Calu3 (cell line): ENCODE data around the gene PKM. TPM values are rescaled to one million over a fixed set of nuclear protein-coding genes. Genes with fewer than 3 reads are reported as not detected.

Experiments used
- BruUV-seq: library from RNA; stranded (reverse); fragments of 400-500 nt; replicated peaks from 2 replicates; lab custom pipeline; 2021; lab: Mats Ljungman, UMichigan
- CTCF ChIA-PET: fragments of 300-600 bp; sonication (Branson Sonifier 250); formaldehyde crosslinking; loops from one replicate; lab custom pipeline; 2022; ENCODE audit warnings: antibody characterized with exemption; lab: Charles Lee
- DNase-seq: peaks from one replicate; pipeline ENCODE4 v3.0.0; 2022
- H3K27ac Mint-ChIP-seq: one replicate; pipeline ENCODE4 v1.8.0; 2022; ENCODE audit warnings: mixed read lengths; ENCODE audit not compliant: unreplicated experiment
- H3K27me3 Mint-ChIP-seq: one replicate; pipeline ENCODE4 v1.8.0; 2022; ENCODE audit warnings: mixed read lengths; ENCODE audit not compliant: unreplicated experiment
- H3K36me3 Mint-ChIP-seq: one replicate; pipeline ENCODE4 v1.8.0; 2022; ENCODE audit warnings: mild to moderate bottlenecking, moderate library complexity, mixed read lengths; ENCODE audit not compliant: insufficient read depth, unreplicated experiment
- H3K4me1 Mint-ChIP-seq: one replicate; pipeline ENCODE4 v1.8.0; 2022; ENCODE audit warnings: mild to moderate bottlenecking, low read depth, mixed read lengths; ENCODE audit not compliant: unreplicated experiment
- H3K4me3 Mint-ChIP-seq: one replicate; pipeline ENCODE4 v1.8.0; 2022; ENCODE audit warnings: mild to moderate bottlenecking, low read depth, moderate library complexity, mixed read lengths; ENCODE audit not compliant: unreplicated experiment
- H3K9me3 Mint-ChIP-seq: one replicate; pipeline ENCODE4 v1.8.0; 2022; ENCODE audit warnings: low read depth, mixed read lengths; ENCODE audit not compliant: unreplicated experiment
- intact Hi-C: fragments of 100-400 bp; cut with micrococcal nuclease; formaldehyde crosslinking; loops from one replicate; pipeline ENCODE4 v1.10.0; 2022; ENCODE audit not compliant: unreplicated experiment
- total RNA-seq: library from RNA; stranded (reverse); gene quantifications from 2 replicates; pipeline ENCODE4 v1.2.3, GENCODE V29; 2022
- TF ChIP-seq, protein P1 (sequence below): fragments of 200-600 bp; IDR thresholded peaks from one replicate; pipeline ENCODE4 v1.8.0; 2022; ENCODE audit warnings: antibody characterized with exemption; ENCODE audit not compliant: unreplicated experiment

PKM gene
- total RNA-seq, 1 experiment from 2014 or later = 1,922 TPM

GRCh38 chr15:72195101-72195511, 35.9 kb downstream of the PKM start:
- peaks cover 43% of the 10 kb centered on the region for H3K36me3 Mint-ChIP-seq
- CTCF ChIA-PET = no interaction called here
- TF ChIP-seq, protein P1, sequence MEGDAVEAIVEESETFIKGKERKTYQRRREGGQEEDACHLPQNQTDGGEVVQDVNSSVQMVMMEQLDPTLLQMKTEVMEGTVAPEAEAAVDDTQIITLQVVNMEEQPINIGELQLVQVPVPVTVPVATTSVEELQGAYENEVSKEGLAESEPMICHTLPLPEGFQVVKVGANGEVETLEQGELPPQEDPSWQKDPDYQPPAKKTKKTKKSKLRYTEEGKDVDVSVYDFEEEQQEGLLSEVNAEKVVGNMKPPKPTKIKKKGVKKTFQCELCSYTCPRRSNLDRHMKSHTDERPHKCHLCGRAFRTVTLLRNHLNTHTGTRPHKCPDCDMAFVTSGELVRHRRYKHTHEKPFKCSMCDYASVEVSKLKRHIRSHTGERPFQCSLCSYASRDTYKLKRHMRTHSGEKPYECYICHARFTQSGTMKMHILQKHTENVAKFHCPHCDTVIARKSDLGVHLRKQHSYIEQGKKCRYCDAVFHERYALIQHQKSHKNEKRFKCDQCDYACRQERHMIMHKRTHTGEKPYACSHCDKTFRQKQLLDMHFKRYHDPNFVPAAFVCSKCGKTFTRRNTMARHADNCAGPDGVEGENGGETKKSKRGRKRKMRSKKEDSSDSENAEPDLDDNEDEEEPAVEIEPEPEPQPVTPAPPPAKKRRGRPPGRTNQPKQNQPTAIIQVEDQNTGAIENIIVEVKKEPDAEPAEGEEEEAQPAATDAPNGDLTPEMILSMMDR = no peak
- no peak overlapping the region for H3K4me3 Mint-ChIP-seq
- DNase-seq = no peak
- no TSS peak for BruUV-seq
- peaks cover 16% of the 10 kb centered on the region for H3K4me1 Mint-ChIP-seq
- intact Hi-C loops = no loop called here
- no peaks in the 10 kb centered on the region for H3K9me3 Mint-ChIP-seq
- no peaks in the 10 kb centered on the region for H3K27me3 Mint-ChIP-seq
- no peak overlapping the region for H3K27ac Mint-ChIP-seq

DNA sequence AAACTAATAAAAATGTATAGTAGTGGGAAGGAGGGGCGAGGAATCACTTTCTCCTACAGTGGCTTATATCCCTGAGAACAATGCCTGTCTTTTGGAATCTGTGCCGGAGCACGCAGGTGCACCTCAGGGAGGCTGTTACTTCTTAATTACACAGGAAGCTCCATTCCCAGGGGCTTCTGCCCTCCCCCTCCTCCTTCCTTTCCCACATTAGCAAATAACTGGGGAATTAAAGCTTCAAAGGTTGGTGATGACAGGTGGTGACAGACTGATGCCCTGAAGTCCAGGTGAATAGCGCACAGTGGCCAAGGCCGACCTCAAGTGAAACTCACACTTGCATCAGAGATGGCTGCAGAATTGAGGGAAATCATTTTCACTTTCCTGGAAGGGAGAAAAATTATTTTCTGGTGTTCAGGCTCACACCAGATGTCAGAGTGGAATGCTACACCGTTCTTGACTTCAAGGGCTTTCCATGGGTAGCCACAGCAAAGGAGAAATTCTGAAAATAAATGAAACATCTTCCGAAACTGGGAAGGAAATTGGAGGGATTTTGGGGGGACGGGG, 37.1 kb downstream of the PKM start:
- H3K4me3 Mint-ChIP-seq = no peak overlapping the region

GRCh38 chr15:72192416-72192815, 38.6 kb downstream of the PKM start:
- peaks cover 18% of the 10 kb centered on the region for H3K36me3 Mint-ChIP-seq
- TF ChIP-seq, protein P1 = no peak
- no peak overlapping the region for H3K27ac Mint-ChIP-seq
- H3K4me1 Mint-ChIP-seq = no peaks in the 10 kb centered on the region
- no TSS peak for BruUV-seq
- no peak overlapping the region for H3K4me3 Mint-ChIP-seq
- no peaks in the 10 kb centered on the region for H3K27me3 Mint-ChIP-seq
- CTCF ChIA-PET = no interaction called here
- no peak for DNase-seq
- no peaks in the 10 kb centered on the region for H3K9me3 Mint-ChIP-seq
- intact Hi-C loops = no loop called here

More for the DNA sequence above, 37.1 kb downstream of the PKM start:
- Mint-ChIP-seq H3K27me3 (no peaks in the 10 kb centered on the region), H3K9me3 (no peaks in the 10 kb centered on the region), H3K36me3 (peaks cover 32% of the 10 kb centered on the region), H3K4me1 (peaks cover 14% of the 10 kb centered on the region), H3K27ac (no peak overlapping the region)
- intact Hi-C loops = no loop called here
- CTCF ChIA-PET = no interaction called here
- no TSS peak for BruUV-seq
- TF ChIP-seq, protein P1 = no peak
- DNase-seq = no peak

- CTCF ChIA-PET = no interaction called here
- Mint-ChIP-seq H3K9me3 (no peaks in the 10 kb centered on the region), H3K4me1 (no peaks in the 10 kb centered on the region), H3K27me3 (no peaks in the 10 kb centered on the region), H3K27ac (no peak overlapping the region), H3K36me3 (no peaks in the 10 kb centered on the region), H3K4me3 (no peak overlapping the region)
- TF ChIP-seq, protein P1 = no peak
- no peak for DNase-seq
- intact Hi-C loops = no loop called here
- BruUV-seq = no TSS peak
Measured at GRCh38 chr15:72189250-72189902, 41.6 kb downstream of the PKM start.
